ENCODE measurements around the gene TMPRSS13.
"Not testable (repeated sequence)": the region's sequence is repeated elsewhere in the genome, so short reads cannot be mapped to it uniquely, and the experiment has no call there.

The TMPRSS13 gene

DNA sequence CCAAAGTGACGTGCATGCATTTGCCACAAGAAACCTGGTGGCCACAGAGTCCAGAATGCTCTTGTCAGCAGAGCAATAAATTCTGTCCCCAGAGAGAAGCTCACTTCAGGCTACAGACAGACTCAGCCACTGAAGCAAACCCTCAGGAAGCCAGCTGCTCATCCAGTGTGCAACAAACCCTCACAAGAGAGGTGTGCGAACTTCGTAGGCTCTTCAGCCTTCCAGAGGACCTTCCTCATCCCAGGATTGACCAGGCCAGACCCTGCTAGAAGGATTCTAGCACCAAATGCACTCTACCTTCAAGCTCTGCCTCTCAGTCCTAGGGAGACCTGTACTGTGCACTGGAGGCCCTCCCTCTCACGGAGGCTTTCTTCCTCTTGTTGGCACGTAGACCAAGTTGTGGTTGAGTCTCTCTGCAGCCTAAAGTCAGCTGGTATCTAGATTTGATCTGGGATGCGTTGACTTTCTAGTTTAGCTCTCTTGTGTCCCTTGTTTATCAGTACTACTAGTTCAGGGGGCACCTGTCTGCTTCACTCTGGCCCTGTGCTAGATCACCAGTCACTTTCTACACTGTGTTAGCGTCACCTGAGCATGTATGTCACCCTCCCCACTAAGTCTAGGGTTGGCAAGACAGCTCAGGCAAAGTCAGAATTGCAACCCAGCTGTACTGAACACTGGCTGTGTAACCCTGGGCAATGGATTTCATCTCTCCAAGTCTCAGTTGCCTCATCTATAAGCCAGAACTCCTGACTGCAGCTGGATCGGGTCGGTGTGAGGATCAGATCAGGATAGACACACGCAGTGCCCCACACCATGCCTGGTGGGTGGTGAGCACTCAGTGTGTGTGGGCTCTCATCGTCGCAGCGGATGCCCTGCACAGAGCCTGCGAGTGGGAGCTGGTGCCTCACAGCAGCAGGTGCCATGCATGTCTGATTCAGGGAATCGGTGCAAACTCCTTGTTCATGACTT lies 22.1 kb upstream of the TMPRSS13 start:
- DNase-seq (ENCODE audit: low read depth): no peak

DNA sequence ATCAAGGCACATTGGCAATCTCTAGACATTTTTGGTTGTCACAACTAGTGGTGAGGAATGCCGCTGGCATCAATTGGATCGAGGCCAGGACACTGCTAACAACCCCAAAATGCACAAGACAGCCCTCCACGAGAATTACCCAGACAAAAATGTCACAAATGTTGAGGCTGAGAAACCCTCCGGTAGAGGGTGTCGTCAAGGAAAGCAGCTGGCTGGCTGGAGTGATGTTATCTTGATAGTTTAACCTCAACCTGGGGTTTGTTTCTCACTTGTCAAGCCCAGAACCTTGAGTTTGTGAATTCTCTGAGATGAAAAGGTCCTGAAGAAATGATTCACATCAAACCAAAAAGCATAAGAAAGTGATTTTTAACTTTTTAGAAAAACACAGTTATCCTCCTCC lies 21.1 kb upstream of the TMPRSS13 start:
- DNase-seq (ENCODE audit: low read depth): no peak

- DNase-seq (ENCODE audit: low read depth): no peak
These were observed 19.9 kb upstream of the TMPRSS13 start for GRCh38 chr11:117949062-117949461.

DNA sequence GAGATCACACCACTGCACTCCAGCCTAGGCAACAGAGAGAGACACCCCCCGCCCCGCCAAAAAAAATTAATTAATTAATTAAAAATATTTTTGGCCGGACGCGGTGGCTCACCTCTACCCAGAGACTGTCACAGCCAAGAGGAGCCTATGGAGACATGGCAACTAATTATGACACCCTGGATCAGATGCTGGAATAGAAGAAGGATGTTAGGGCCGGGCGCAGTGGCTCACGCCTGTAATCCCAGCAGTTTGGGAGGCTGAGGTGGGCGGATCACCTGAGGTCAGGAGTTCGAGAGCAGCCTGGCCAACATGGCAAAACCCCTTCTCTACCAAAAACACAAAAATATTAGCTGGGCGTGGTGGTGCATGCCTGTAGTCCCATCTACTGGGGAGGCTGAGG lies 19.3 kb upstream of the TMPRSS13 start:
- not testable (repeated sequence) for DNase-seq (ENCODE audit: low read depth)

- not testable (repeated sequence) for DNase-seq (ENCODE audit: low read depth)
These were observed 18.5 kb upstream of the TMPRSS13 start for GRCh38 chr11:117947751-117948150.

- peak; percentile 82 for DNase-seq (ENCODE audit: low read depth)
These were observed 17.8 kb upstream of the TMPRSS13 start for GRCh38 chr11:117946842-117947526.

GRCh38 chr11:117946156-117946841 lies 17.1 kb upstream of the TMPRSS13 start:
- DNase-seq (ENCODE audit: low read depth): no peak

DNA sequence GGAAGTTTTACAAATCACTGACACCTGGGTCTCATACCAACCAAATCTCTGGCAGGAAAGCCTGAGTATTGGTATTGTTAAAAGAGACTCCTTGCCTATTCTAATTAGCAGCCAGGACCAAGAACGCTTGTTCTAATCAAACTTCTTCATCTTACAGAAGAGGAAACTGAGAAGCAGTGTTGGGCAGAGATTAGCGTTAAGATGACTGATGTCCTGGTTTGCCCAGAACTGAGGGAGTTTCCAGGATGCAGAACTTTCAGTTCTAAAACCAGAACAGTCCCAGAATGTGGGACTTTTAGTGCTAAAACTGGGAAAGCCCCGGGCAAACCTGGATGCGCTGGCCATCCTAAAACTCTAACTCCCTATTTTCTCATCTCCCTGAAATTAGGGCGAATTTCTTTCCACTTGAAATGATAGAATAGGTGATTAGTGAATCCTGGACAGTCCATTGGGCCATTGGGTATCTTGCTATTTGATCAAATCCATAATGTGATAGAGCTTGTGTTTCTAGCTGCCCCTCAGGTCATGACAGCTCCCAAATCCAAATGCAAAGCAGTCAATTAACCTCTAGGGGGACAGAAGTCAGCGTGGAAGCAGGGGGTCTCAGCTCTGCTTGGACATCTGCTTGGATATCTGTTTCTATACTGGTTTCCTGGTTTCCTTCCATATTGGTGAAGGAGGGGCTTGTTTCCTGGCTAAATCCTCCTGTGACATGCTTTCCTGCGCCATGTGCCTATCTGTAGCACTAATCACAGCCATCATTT lies 16.0 kb upstream of the TMPRSS13 start:
- DNase-seq (ENCODE audit: low read depth): no peak

- DNase-seq (ENCODE audit: low read depth): no peak
These were observed 15.4 kb upstream of the TMPRSS13 start for GRCh38 chr11:117944554-117944953.

- DNase-seq (ENCODE audit: low read depth): no peak
These were observed 12.9 kb upstream of the TMPRSS13 start for GRCh38 chr11:117941976-117942654.

DNA sequence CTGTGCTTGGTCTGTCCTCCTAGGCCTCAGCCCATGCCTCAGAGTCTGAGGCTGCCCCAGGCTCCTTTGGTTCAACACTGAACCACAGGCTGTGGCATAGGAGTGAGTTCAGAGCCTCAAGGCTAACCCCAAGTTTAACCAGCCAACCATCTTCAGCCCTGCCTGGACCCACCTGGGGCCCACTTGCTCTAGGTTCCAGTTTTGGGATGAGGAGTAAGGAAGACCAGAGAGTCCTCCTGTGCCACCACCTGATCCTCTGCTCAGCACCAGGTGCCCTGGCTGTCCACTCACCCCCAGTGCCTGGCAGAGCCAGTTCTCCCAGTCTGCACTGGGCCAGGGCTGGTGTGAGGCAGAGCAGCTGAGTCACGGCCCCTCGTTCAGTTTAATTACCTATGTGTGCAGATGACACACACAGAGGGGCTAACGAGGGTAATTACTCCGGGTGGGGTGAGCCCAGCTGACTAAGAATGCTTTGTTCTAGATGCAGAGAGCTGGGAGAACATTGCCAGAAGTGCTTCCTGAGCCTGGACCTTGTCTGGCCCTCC lies 12.0 kb upstream of the TMPRSS13 start:
- no peak for DNase-seq (ENCODE audit: low read depth)

- DNase-seq (ENCODE audit: low read depth): no peak
These were observed 11.5 kb upstream of the TMPRSS13 start for GRCh38 chr11:117940736-117941135.

GRCh38 chr11:117936973-117937372 lies 7.8 kb upstream of the TMPRSS13 start:
- no peak for DNase-seq (ENCODE audit: low read depth)

GRCh38 chr11:117934526-117935307 lies 5.5 kb upstream of the TMPRSS13 start:
- DNase-seq (ENCODE audit: low read depth): no peak

GRCh38 chr11:117933930-117934329 lies 4.7 kb upstream of the TMPRSS13 start:
- DNase-seq (ENCODE audit: low read depth): no peak

DNA sequence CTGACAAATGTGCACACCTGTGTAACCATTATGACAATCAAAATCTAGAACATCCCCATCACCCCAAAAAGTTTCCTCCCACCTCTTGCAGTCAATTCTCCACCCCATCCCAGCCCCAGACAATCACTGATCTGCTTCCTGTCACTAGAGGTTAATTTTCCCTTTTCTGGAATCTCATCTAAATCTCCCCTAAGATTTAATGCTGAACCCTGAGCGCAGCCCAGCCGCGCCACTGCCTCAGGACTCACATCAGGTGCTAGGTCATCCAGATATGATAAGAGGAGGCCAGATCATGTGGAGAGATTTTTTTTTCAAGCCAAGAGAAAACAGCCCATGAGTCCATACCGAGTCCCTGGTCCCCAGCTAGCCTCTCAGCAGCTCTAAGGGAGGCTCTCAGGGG lies 4.3 kb upstream of the TMPRSS13 start:
- no peak for DNase-seq (ENCODE audit: low read depth)

GRCh38 chr11:117932947-117933346 lies 3.7 kb upstream of the TMPRSS13 start:
- DNase-seq (ENCODE audit: low read depth): no peak

DNA sequence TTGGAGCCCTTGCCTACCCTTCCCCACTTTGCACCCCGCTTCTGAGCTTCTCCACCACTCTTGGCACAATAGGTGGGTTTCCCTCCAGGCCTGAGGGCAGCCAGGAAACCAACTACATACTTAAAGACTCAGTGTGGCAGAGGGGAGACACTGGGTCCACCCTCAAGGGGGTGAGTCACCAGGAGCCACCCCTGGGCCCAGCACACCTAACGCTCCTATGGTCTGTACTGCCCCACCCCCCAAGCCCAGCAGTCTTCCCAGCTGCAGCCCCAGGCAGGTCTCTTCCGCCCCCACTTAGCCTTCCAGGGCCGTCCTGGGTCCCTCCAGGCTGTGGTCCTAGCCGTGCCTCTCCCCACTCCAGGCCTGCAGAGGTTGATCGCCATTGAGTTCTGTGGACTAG lies 3.2 kb upstream of the TMPRSS13 start:
- DNase-seq (ENCODE audit: low read depth): no peak

DNA sequence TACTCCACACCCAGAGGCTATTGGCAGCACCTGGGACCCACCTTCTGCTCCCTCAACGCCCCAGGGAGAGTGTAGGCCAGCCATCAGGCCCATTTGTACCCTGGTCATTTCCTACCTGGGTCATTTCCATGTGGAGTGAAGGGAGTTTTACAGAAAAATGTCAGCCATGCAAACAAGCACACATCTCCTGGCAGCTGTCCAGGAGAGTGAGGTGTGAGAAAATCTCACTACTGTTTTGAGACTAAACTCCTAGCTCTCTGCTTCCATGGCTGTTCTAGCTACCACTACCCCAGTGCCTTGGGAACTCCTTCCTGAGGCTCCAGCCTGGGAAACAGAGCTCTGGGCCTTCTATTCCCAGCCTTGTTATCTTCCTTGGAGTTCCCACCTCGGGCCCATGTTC lies 2.8 kb upstream of the TMPRSS13 start:
- no peak for DNase-seq (ENCODE audit: low read depth)

- DNase-seq (ENCODE audit: low read depth): no peak
These were observed 2.2 kb upstream of the TMPRSS13 start for GRCh38 chr11:117931331-117931950.

Measured in HS-5 (cell line).